HCT116 (cell line): ENCODE measurements around the gene SLC25A18. TPM values are rescaled to one million over a fixed set of nuclear protein-coding genes. Genes with fewer than 3 reads are reported as not detected.

ENCODE experiments used
- ATAC-seq: fragments of 200-7000 bp; cut with Tn5 transposase; 2 replicates; pipeline ENCODE4 v1.9.1; 2020; ENCODE audit warnings: mild to moderate bottlenecking, moderate library complexity
- BruUV-seq: library from RNA; stranded (reverse); fragments of 400-500 nt; replicated peaks from 2 replicates; lab custom pipeline; 2021; lab: Mats Ljungman, UMichigan
- CTCF ChIA-PET: fragments of 300-600 bp; sonication (Branson Sonifier 250); formaldehyde crosslinking; loops from one replicate; lab custom pipeline; 2021; ENCODE audit warnings: antibody characterized with exemption; lab: Charles Lee
- POLR2A ChIA-PET: fragments of 300-600, 350-600 bp; sonication (Branson Sonifier 250); formaldehyde crosslinking; loops from one replicate; lab custom pipeline; 2021; ENCODE audit warnings: antibody characterized with exemption; lab: Charles Lee
- RAD21 ChIA-PET, 2 experiments: fragments of 300-600 bp; sonication (Branson Sonifier 250); formaldehyde crosslinking; loops; one replicate each; lab custom pipeline; 2023; ENCODE audit warnings: low total read pairs in 2 of 2; ENCODE audit not compliant: uncharacterized antibody in 2 of 2, unreplicated experiment in 2 of 2, low non-redundant PET in 1 of 2; lab: Charles Lee
- DNase-seq: peaks from one replicate; pipeline ENCODE4 v3.0.0-alpha.2; 2010; ENCODE audit warnings: low read depth, low spot score
- H2AFZ ChIP-seq: fragments of 200-600 bp; shearing (Covaris generic), sonication (generic); 2 replicates; pipeline ENCODE4 v1.6.1; 2017; ENCODE audit warnings: low read depth, mixed run types, mixed read lengths, antibody characterized with exemption, low read length; ENCODE audit not compliant: poor library complexity, severe bottlenecking
- H3K27ac ChIP-seq: 2 replicates; pipeline ENCODE4 v1.5.1; 2012; ENCODE audit warnings: low read depth, low read length
- H3K27me3 ChIP-seq: fragments of 200-600 bp; sonication (generic); 2 replicates; pipeline ENCODE4 v1.6.1; 2016; ENCODE audit warnings: mixed run types, low read length, mixed read lengths; ENCODE audit not compliant: insufficient read depth
- H3K36me3 ChIP-seq, 2 experiments: fragments of 200-500 bp in 1 of 2; fragments of 200-600 bp in 1 of 2; sonication (Bioruptor generic) in 1 of 2; sonication (generic) in 1 of 2; 2 replicates each; pipeline versions ENCODE4 v1.5.1 to v1.6.1; 2014 to 2016; ENCODE audit warnings: low read length in 2 of 2, inconsistent platforms in 1 of 2, mixed read lengths in 1 of 2, mixed run types in 1 of 2; ENCODE audit not compliant: insufficient read depth in 2 of 2, control insufficient read depth in 1 of 2
- H3K4me1 ChIP-seq, 2 experiments: fragments of 200-600 bp in 1 of 2; sonication (generic) in 1 of 2; 2 replicates each; pipeline versions ENCODE4 v1.5.1 to v1.6.1; 2012 to 2017; ENCODE audit warnings: low read length in 2 of 2, inconsistent platforms in 1 of 2, mild to moderate bottlenecking in 1 of 2, mixed read lengths in 1 of 2, mixed run types in 1 of 2, moderate library complexity in 1 of 2; ENCODE audit not compliant: insufficient read depth in 2 of 2, control insufficient read depth in 1 of 2
- H3K4me2 ChIP-seq: fragments of 200-600 bp; sonication (generic); 2 replicates; pipeline ENCODE4 v1.6.1; 2017; ENCODE audit warnings: mixed run types, low read length, mixed read lengths
- H3K4me3 ChIP-seq, 2 experiments: fragments of 200-600 bp in 1 of 2; sonication (generic) in 1 of 2; replicated peaks in 1 of 2; 2 replicates each; pipeline ENCODE4 v1.5.1; 2011 to 2016; ENCODE audit warnings: low read length in 2 of 2, control low read depth in 1 of 2, low read depth in 1 of 2, mild to moderate bottlenecking in 1 of 2, mixed read lengths in 1 of 2, mixed run types in 1 of 2
- H3K79me2 ChIP-seq: fragments of 200-600 bp; sonication (generic); 2 replicates; pipeline ENCODE4 v1.6.1; 2017; ENCODE audit warnings: mild to moderate bottlenecking, mixed run types, low read length, moderate library complexity, mixed read lengths; ENCODE audit not compliant: insufficient read depth
- H3K9ac ChIP-seq: fragments of 200-600 bp; sonication (generic); 2 replicates; pipeline ENCODE4 v1.6.1; 2016; ENCODE audit warnings: low read length, mixed read lengths
- H3K9me2 ChIP-seq: fragments of 200-600 bp; sonication (generic), shearing (Covaris generic); 2 replicates; pipeline ENCODE4 v1.6.1; 2017; ENCODE audit warnings: mixed run types, mild to moderate bottlenecking, moderate library complexity; ENCODE audit not compliant: insufficient read depth
- H3K9me3 ChIP-seq, 2 experiments: fragments of 200-500 bp in 1 of 2; fragments of 200-600 bp in 1 of 2; sonication (Bioruptor generic) in 1 of 2; sonication (generic) in 1 of 2; 2 replicates each; pipeline ENCODE4 v1.6.1; 2014 to 2017; ENCODE audit warnings: low read length in 2 of 2, mixed read lengths in 2 of 2, inconsistent platforms in 1 of 2, low read depth in 1 of 2, mild to moderate bottlenecking in 1 of 2, mixed run types in 1 of 2, moderate library complexity in 1 of 2; ENCODE audit not compliant: control insufficient read depth in 1 of 2, insufficient read depth in 1 of 2
- H4K20me1 ChIP-seq: fragments of 200-600 bp; sonication (generic), shearing (Covaris generic); 2 replicates; pipeline ENCODE4 v1.6.1; 2017; ENCODE audit warnings: mixed run types, mild to moderate bottlenecking, moderate library complexity; ENCODE audit not compliant: insufficient read depth
- CBX3 ChIP-seq: IDR thresholded peaks from 2 replicates; pipeline ENCODE4 v1.6.1; 2012; ENCODE audit warnings: low read depth
- CEBPB ChIP-seq: IDR thresholded peaks from 2 replicates; pipeline ENCODE4 v1.6.1; 2012; ENCODE audit warnings: low read depth
- EGR1 ChIP-seq: IDR thresholded peaks from 2 replicates; pipeline ENCODE4 v1.6.1; 2012; ENCODE audit warnings: low read depth
- ELF1 ChIP-seq: IDR thresholded peaks from 2 replicates; pipeline ENCODE4 v1.6.1; 2012; ENCODE audit warnings: low read depth, borderline replicate concordance
- EZH2phosphoT487 ChIP-seq: fragments of 200-600 bp; IDR thresholded peaks from 2 replicates; pipeline ENCODE4 v1.6.1; 2018; ENCODE audit warnings: antibody characterized with exemption, borderline replicate concordance
- FOSL1 ChIP-seq: IDR thresholded peaks from 2 replicates; pipeline ENCODE4 v1.6.1; 2012; ENCODE audit warnings: low read depth
- POLR2A ChIP-seq: IDR thresholded peaks from 2 replicates; pipeline ENCODE4 v1.7.0; 2011; ENCODE audit warnings: borderline replicate concordance; ENCODE audit not compliant: insufficient read depth, insufficient read length; ENCODE audit errors: extremely low read depth
- POLR2AphosphoS5 ChIP-seq: IDR thresholded peaks from 2 replicates; pipeline ENCODE4 v1.6.1; 2011; ENCODE audit warnings: mild to moderate bottlenecking, low read depth, low read length, moderate library complexity
- SP1 ChIP-seq: IDR thresholded peaks from 2 replicates; pipeline ENCODE4 v1.6.1; 2012; ENCODE audit warnings: low read depth
- SRF ChIP-seq: IDR thresholded peaks from 2 replicates; pipeline ENCODE4 v1.6.1; 2012; ENCODE audit warnings: low read depth
- TCF7L2 ChIP-seq: IDR thresholded peaks from 2 replicates; pipeline ENCODE4 v1.7.0; 2011; ENCODE audit warnings: borderline replicate concordance, inconsistent platforms; ENCODE audit not compliant: insufficient read depth, insufficient read length; ENCODE audit errors: extremely low read depth
- YY1 ChIP-seq: IDR thresholded peaks from 2 replicates; pipeline ENCODE4 v1.6.1; 2011; ENCODE audit warnings: low read length, low read depth, moderate library complexity, mild to moderate bottlenecking; ENCODE audit not compliant: insufficient replicate concordance; ENCODE audit errors: extremely low read depth
- ZFX ChIP-seq: fragments of 450-650 bp; IDR thresholded peaks from 2 replicates; pipeline ENCODE4 v1.6.1; 2017
- ZNF274 ChIP-seq: fragments of 200-500 bp; sonication (Bioruptor generic); IDR thresholded peaks from 2 replicates; pipeline ENCODE4 v1.6.1; 2014; ENCODE audit warnings: mild to moderate bottlenecking, low read depth, low read length, inconsistent platforms
- intact Hi-C: fragments of 100-400 bp; cut with micrococcal nuclease; formaldehyde crosslinking; loops from 2 replicates; pipeline ENCODE4 v1.10.0; 2022
- total RNA-seq: library from RNA; stranded (reverse); gene quantifications from one replicate; pipeline ENCODE4 v1.2.1, GENCODE V29; 2021; ENCODE audit not compliant: unreplicated experiment
- TF ChIP-seq, protein P1 (sequence below), 3 experiments: fragments of 200-600 bp in 1 of 3; sonication (generic) in 1 of 3; IDR thresholded peaks in 2 of 3; conservative IDR thresholded peaks in 1 of 3; 2 replicates each; pipeline ENCODE4 v1.5.1; 2012 to 2017; ENCODE audit warnings: low read depth in 2 of 3, low read length in 2 of 3, antibody characterized with exemption in 1 of 3, borderline replicate concordance in 1 of 3, control low read depth in 1 of 3, mild to moderate bottlenecking in 1 of 3, mixed read lengths in 1 of 3, mixed run types in 1 of 3, moderate library complexity in 1 of 3; ENCODE audit not compliant: insufficient read depth in 1 of 3
- TF ChIP-seq, protein P2 (sequence below): IDR thresholded peaks from 2 replicates; pipeline ENCODE4 v1.6.1; 2011; ENCODE audit warnings: mild to moderate bottlenecking, low read length, moderate library complexity; ENCODE audit not compliant: insufficient replicate concordance; ENCODE audit errors: extremely low read depth
- TF ChIP-seq, protein P3 (sequence below): IDR thresholded peaks from 2 replicates; pipeline ENCODE4 v1.6.1; 2012
- TF ChIP-seq, protein P4 (sequence below): IDR thresholded peaks from 2 replicates; pipeline ENCODE4 v1.6.1; 2012; ENCODE audit warnings: low read depth

SLC25A18 gene
- total RNA-seq, 1 experiment from 2014 or later = not detected

DNA sequence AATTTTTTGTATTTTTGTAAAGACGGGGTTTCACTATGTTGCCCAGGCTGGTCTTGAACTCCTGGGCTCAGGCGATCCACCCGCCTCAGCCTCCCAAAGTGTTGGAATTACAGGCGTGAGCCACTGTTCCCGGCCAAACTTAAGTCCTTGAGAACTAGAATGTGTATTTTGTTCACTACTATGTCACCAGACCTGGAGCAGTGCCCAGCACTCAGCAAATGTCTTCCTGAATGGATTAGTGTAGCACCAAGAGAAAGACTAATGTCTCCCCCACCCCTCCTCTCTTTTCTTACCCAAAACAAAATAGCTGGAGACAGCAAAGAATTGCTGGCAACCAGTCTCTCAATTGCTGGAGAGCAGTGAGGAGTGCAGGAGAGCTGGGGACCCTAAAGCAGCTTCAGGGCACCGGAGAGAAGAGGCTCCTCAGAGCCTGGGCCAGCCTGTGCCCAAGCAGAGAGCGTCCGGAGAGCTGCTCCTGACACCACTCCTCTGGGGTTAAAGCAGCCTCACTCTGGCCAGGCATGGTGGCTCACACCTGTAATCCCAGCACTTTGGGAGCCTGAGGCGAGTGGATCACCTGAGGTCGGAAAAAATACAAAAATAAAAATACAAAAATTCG lies 14.9 kb downstream of the SLC25A18 start:
- TF ChIP-seq, protein P1, sequence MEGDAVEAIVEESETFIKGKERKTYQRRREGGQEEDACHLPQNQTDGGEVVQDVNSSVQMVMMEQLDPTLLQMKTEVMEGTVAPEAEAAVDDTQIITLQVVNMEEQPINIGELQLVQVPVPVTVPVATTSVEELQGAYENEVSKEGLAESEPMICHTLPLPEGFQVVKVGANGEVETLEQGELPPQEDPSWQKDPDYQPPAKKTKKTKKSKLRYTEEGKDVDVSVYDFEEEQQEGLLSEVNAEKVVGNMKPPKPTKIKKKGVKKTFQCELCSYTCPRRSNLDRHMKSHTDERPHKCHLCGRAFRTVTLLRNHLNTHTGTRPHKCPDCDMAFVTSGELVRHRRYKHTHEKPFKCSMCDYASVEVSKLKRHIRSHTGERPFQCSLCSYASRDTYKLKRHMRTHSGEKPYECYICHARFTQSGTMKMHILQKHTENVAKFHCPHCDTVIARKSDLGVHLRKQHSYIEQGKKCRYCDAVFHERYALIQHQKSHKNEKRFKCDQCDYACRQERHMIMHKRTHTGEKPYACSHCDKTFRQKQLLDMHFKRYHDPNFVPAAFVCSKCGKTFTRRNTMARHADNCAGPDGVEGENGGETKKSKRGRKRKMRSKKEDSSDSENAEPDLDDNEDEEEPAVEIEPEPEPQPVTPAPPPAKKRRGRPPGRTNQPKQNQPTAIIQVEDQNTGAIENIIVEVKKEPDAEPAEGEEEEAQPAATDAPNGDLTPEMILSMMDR (IDR thresholded peaks at IDR 0.05 in 2 of 3, conservative IDR thresholded peaks at IDR 0.05 in 1 of 3; ENCODE audit: borderline replicate concordance in 1 of 3, insufficient read depth in 1 of 3, low read depth in 2 of 3, low read length in 2 of 3) = no peak
- TF ChIP-seq TCF7L2 (no peak), CEBPB (no peak), SRF (no peak), ELF1 (no peak), EGR1 (no peak), YY1 (no peak), SP1 (no peak), POLR2A (no peak), EZH2phosphoT487 (no peak), POLR2AphosphoS5 (no peak), ZNF274 (no peak), ZFX (no peak), CBX3 (no peak), FOSL1 (no peak)
- TF ChIP-seq, protein P2, sequence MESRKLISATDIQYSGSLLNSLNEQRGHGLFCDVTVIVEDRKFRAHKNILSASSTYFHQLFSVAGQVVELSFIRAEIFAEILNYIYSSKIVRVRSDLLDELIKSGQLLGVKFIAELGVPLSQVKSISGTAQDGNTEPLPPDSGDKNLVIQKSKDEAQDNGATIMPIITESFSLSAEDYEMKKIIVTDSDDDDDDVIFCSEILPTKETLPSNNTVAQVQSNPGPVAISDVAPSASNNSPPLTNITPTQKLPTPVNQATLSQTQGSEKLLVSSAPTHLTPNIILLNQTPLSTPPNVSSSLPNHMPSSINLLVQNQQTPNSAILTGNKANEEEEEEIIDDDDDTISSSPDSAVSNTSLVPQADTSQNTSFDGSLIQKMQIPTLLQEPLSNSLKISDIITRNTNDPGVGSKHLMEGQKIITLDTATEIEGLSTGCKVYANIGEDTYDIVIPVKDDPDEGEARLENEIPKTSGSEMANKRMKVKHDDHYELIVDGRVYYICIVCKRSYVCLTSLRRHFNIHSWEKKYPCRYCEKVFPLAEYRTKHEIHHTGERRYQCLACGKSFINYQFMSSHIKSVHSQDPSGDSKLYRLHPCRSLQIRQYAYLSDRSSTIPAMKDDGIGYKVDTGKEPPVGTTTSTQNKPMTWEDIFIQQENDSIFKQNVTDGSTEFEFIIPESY = no peak
- TF ChIP-seq, protein P3, sequence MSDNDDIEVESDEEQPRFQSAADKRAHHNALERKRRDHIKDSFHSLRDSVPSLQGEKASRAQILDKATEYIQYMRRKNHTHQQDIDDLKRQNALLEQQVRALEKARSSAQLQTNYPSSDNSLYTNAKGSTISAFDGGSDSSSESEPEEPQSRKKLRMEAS = no peak
- TF ChIP-seq, protein P4, sequence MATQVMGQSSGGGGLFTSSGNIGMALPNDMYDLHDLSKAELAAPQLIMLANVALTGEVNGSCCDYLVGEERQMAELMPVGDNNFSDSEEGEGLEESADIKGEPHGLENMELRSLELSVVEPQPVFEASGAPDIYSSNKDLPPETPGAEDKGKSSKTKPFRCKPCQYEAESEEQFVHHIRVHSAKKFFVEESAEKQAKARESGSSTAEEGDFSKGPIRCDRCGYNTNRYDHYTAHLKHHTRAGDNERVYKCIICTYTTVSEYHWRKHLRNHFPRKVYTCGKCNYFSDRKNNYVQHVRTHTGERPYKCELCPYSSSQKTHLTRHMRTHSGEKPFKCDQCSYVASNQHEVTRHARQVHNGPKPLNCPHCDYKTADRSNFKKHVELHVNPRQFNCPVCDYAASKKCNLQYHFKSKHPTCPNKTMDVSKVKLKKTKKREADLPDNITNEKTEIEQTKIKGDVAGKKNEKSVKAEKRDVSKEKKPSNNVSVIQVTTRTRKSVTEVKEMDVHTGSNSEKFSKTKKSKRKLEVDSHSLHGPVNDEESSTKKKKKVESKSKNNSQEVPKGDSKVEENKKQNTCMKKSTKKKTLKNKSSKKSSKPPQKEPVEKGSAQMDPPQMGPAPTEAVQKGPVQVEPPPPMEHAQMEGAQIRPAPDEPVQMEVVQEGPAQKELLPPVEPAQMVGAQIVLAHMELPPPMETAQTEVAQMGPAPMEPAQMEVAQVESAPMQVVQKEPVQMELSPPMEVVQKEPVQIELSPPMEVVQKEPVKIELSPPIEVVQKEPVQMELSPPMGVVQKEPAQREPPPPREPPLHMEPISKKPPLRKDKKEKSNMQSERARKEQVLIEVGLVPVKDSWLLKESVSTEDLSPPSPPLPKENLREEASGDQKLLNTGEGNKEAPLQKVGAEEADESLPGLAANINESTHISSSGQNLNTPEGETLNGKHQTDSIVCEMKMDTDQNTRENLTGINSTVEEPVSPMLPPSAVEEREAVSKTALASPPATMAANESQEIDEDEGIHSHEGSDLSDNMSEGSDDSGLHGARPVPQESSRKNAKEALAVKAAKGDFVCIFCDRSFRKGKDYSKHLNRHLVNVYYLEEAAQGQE = no peak
- CTCF ChIA-PET = no interaction called here
- RAD21 ChIA-PET = no interaction called here
- no TSS peak for BruUV-seq
- Histone ChIP-seq H3K27me3 (no peaks in the 10 kb centered on the region), H3K27ac (no peak overlapping the region), H3K9ac (no peak overlapping the region), H3K36me3 (no peaks in the 10 kb centered on the region), H4K20me1 (no peaks in the 10 kb centered on the region), H3K79me2 (no peaks in the 10 kb centered on the region), H3K4me2 (no peak overlapping the region), H3K4me3 (no peak overlapping the region), H3K9me2 (no peaks in the 10 kb centered on the region), H2AFZ (no peak overlapping the region), H3K9me3 (no peaks in the 10 kb centered on the region), H3K4me1 (peaks cover 0 to 5% of the 10 kb centered on the region in 2 experiments; a peak in 1 of 4 replicates)
- ATAC-seq (no peak), DNase-seq (no peak)
- intact Hi-C loops = no loop called here
- POLR2A ChIA-PET = interaction anchor here (0.6 kb wide), 1 partner anchor 180 kb away, joined by 3 read pairs; no protein-coding TSS in a partner anchor
